GM19372 (cell line): ENCODE measurements around the gene ARL11.
"Not testable (repeated sequence)": the region's sequence is repeated elsewhere in the genome, so short reads cannot be mapped to it uniquely, and the experiment has no call there.

Experiments used
- ATAC-seq: cut with Tn5 transposase; IDR thresholded peaks from one replicate; pipeline ENCODE4 v1.9.1; 2021; ENCODE audit warnings: mild to moderate bottlenecking, low read depth, moderate library complexity; ENCODE audit not compliant: unreplicated experiment

Gene ARL11

GRCh38 chr13:49627831-49628652 lies at the start of gene ARL11:
ARL11 (plus strand) TSS chr13:49628507; CDS start chr13:49630448, 1,941 bp downstream.
- ATAC-seq = peak; percentile 96

GRCh38 chr13:49579501-49579900 lies 48.8 kb upstream of the ARL11 start:
- ATAC-seq = no peak

- no peak for ATAC-seq
Measured at GRCh38 chr13:49580980-49581680, 47.2 kb upstream of the ARL11 start.

- peak; percentile 4 for ATAC-seq
Measured at GRCh38 chr13:49584771-49585182, 43.5 kb upstream of the ARL11 start.

- ATAC-seq = peak; percentile 86
Measured at GRCh38 chr13:49585220-49586157, 42.8 kb upstream of the ARL11 start, which contains the start of gene RCBTB1. RCBTB1 (minus strand) TSS chr13:49585558; CDS start chr13:49567279, 18,279 bp downstream.

- ATAC-seq = no peak
Measured at GRCh38 chr13:49586717-49587116, 41.6 kb upstream of the ARL11 start.

GRCh38 chr13:49587311-49587847 lies 40.9 kb upstream of the ARL11 start:
- no peak for ATAC-seq

GRCh38 chr13:49590714-49591113 lies 37.6 kb upstream of the ARL11 start:
- not testable (repeated sequence) for ATAC-seq

- ATAC-seq = not testable (repeated sequence)
Measured at GRCh38 chr13:49593876-49594275, 34.4 kb upstream of the ARL11 start.

- no peak for ATAC-seq
Measured at GRCh38 chr13:49594576-49594975, 33.7 kb upstream of the ARL11 start.

GRCh38 chr13:49596221-49596620 lies 32.1 kb upstream of the ARL11 start:
- no peak for ATAC-seq

- no peak for ATAC-seq
Measured at GRCh38 chr13:49597043-49597641, 31.2 kb upstream of the ARL11 start.

GRCh38 chr13:49602005-49602404 lies 26.3 kb upstream of the ARL11 start:
- no peak for ATAC-seq

- not testable (repeated sequence) for ATAC-seq
Measured at GRCh38 chr13:49602615-49603014, 25.7 kb upstream of the ARL11 start.

- no peak for ATAC-seq
Measured at GRCh38 chr13:49604570-49604969, 23.7 kb upstream of the ARL11 start.

- ATAC-seq = peak; percentile 89
Measured at GRCh38 chr13:49606747-49607648, 21.3 kb upstream of the ARL11 start.

- ATAC-seq = no peak
Measured at GRCh38 chr13:49607761-49608160, 20.5 kb upstream of the ARL11 start.

GRCh38 chr13:49608651-49609331 lies 19.5 kb upstream of the ARL11 start:
- no peak for ATAC-seq
